GM23248 (cell line): Measurements from ENCODE around the gene ELK3.

Experiments used
- EZH2 ChIP-seq: fragments of 200-600 bp; sonication (generic); IDR thresholded peaks from 2 replicates; pipeline ENCODE4 v1.6.1; 2018; ENCODE audit warnings: antibody characterized with exemption, mild to moderate bottlenecking; ENCODE audit not compliant: insufficient read depth, poor library complexity, severe bottlenecking
- EZH2phosphoT487 ChIP-seq: fragments of 200-600 bp; sonication (generic); IDR thresholded peaks from 2 replicates; pipeline ENCODE4 v1.6.1; 2018; ENCODE audit warnings: antibody characterized with exemption, moderate library complexity, mild to moderate bottlenecking, low read depth; ENCODE audit not compliant: insufficient read depth

GRCh38 chr12:96241846-96242256 is 47.7 kb downstream of the ELK3 start:
- TF ChIP-seq EZH2 = no peak
- TF ChIP-seq EZH2phosphoT487 = no peak
